Measurements from ENCODE around the gene PIK3CD.

GRCh38 chr1:9612162-9612845 lies 39.2 kb upstream of the PIK3CD start:
- TF ChIP-seq CTCF (IDR thresholded peaks at IDR 0.05 in 8 of 11, conservative IDR thresholded peaks at IDR 0.05 in 3 of 11), result no peak
- no peak for TF ChIP-seq POLR2AphosphoS5 (IDR thresholded peaks at IDR 0.05)
- TF ChIP-seq POLR2A (IDR thresholded peaks at IDR 0.05), result no peak
